GM12874 (cell line): ENCODE results near the gene BPIFA1.

Experiments used
- TF ChIP-seq, protein P1 (sequence below): IDR thresholded peaks from 2 replicates; pipeline ENCODE4 v1.5.1; 2011; ENCODE audit warnings: low read depth, mild to moderate bottlenecking, control low read depth, low read length, moderate library complexity; ENCODE audit not compliant: insufficient read depth

The BPIFA1 gene

DNA sequence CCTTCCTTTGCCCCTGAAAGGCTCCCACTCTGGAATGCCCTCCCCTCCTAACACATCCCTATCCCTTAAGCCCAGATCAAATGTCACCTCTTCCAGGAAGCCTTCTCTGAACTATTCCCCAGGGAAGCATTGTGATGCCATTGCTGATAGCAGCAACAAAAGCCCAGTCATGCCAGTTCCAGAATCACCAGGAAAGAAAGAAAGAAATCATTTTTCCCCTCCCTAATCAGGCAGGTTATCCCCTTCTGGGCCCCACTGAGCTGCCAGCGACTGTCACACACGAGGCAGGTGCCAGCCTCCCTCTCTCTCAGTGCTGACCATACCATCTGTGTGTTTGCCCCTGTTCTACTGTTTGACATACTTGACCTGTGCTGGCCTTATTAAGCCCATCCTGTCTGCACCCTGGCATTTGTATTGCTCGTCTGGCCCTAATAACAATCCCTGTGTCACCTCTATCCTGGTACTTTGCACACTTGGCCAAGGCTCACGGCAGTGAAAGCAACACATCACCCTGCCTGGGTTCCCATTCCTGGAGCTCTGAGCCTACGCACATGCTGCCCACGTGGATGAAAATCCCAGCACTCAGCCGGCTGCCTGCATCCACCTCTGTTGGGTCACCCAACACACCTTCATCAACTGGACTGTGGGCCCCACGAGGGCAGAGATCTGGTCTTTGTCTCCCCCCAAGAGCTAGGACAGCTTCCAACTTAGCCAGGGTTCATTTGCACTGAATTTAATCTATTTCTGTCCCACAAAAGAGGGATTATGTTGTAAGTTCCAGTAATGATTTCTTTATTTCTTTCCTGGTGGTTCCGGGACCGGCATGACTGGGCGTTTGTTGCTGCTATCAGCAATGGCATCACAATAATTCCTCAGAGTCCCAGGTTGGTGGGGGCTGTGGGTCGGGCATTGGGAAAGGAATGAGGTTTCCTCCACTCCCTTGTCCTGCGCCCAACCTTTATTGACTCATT lies 42.0 kb downstream of the BPIFA1 start:
- TF ChIP-seq, protein P1, sequence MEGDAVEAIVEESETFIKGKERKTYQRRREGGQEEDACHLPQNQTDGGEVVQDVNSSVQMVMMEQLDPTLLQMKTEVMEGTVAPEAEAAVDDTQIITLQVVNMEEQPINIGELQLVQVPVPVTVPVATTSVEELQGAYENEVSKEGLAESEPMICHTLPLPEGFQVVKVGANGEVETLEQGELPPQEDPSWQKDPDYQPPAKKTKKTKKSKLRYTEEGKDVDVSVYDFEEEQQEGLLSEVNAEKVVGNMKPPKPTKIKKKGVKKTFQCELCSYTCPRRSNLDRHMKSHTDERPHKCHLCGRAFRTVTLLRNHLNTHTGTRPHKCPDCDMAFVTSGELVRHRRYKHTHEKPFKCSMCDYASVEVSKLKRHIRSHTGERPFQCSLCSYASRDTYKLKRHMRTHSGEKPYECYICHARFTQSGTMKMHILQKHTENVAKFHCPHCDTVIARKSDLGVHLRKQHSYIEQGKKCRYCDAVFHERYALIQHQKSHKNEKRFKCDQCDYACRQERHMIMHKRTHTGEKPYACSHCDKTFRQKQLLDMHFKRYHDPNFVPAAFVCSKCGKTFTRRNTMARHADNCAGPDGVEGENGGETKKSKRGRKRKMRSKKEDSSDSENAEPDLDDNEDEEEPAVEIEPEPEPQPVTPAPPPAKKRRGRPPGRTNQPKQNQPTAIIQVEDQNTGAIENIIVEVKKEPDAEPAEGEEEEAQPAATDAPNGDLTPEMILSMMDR, result no peak

DNA sequence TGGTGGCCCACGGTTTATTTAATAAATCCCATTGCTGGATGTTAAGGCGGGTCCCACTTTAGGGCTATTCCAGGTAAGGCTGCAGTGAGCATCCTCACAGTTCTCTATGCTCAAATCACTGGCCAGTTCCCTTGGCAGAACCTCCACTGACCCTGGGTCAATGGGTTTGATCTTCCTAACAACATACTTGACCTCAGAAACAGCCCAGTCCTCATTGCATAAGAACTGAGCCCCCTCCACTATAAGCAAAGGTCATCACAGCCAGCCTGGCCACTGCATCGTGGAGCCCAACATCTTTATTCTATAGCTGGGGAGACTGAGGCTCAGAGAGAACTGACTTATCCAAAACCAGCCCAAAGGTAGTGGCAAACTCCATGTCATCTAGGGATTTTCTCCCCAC lies 42.9 kb downstream of the BPIFA1 start:
- TF ChIP-seq, protein P1, result no peak

DNA sequence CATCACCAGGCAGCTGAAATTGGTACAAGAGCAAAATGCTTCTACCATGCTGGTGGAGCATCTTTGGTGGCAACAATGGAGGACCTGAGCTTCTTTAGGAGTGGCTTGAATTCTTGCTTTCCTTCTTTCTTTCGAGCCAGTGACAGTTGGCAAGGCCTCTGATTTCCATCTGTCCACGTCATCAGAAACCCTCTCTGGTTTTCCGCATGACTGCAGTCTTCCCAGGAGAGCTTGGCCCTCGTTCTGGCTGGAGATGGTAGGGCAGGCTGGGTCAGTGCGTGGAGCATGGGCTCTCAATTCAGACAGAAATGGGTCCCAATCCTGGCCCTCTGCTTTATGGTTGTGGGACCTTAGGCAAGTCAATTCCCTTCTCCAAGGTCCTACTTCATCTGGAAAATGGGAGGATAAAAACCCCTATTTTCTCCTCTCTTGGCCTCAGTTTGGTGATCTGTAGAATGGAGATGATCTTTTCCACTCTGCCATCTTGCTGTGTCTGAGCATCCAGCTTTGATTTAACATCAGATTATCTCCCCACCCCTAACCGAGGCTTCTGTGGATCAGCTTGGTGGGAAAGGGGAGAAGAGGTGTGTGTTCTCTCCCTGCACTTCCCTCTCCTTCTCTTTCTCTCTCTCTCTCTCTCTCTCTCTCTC lies 43.6 kb downstream of the BPIFA1 start:
- TF ChIP-seq, protein P1, result no peak

DNA sequence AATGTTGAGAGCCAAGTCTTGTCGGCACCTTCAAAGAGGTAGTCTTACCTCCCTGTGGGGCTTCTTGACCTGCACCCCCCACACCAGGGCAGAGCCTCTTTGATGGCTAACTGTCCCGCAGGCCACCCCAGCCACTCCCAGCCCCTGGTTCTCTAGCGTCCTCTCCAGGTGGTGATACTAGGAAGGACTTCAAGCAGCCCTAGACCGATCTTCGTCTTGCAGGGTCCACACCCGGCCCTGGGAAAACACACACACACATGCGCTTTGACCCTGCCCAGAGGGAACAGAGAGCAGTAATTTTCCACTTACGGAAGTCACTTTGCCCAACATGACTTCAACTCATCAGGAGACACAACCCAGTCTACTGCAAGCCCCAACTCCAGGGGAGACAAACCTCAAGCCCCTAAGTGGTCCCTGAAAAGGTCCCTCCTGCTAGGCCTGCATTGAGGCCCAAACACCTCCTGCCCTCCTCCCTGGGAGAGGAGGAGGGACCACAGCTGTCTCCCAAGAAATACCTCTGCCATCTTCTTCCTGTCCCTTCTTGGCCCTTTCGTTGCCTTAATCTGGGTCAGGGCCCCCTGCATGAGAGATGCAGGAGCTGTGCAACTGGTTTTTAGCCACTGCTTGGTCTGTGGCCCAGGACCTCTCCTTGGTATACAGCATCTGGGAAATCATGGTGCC lies 44.3 kb downstream of the BPIFA1 start:
- TF ChIP-seq, protein P1, result no peak

DNA sequence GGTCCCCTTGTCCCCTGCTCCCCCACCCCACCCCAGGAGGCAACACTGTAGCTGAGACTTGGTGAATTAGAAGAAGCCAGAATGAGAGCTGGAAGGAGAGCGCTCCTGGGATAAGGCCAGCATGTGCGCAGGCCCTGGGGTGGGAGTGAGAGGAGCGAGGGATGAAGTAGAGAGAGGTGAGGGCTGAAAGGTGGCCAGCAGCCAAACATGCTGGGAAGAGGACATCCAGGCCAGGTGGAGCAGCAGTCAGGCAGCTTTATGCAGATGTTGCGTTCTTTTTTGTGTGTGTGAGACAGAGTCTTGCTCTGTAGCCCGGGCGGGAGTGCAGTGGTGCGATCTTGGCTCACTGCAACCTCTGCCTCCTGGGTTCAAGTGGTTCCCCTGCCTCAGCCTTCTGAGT lies 45.0 kb downstream of the BPIFA1 start:
- TF ChIP-seq, protein P1, result no peak

DNA sequence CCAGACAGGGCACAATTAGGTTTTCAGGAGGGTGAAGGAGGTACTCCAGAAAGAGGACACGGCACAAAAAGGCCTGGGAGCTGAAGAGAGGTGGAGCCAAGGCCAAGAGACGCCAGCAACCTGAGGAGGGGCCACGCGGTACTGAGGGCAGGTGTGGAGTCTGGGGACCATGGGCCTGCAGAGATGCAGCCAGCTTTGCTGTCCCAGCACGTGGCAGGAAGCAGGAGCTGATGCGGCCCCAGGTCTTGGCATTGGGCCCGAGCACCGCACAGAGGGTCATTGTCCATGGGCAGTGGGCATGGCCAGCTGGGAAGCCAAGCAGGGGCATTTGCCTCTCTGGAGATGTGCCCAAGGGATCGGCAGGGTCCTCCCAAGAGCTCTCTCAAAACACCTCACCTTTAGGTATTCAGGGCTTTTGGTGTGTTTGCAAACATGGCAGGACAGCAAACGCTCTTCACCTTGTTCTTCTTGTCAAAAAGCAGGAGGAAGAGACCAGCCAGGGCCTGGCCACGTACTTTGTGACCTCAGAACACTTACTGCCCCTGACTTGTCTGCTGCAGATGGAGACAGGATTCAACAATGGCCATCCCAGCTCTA lies 45.9 kb downstream of the BPIFA1 start:
- TF ChIP-seq, protein P1, result no peak

DNA sequence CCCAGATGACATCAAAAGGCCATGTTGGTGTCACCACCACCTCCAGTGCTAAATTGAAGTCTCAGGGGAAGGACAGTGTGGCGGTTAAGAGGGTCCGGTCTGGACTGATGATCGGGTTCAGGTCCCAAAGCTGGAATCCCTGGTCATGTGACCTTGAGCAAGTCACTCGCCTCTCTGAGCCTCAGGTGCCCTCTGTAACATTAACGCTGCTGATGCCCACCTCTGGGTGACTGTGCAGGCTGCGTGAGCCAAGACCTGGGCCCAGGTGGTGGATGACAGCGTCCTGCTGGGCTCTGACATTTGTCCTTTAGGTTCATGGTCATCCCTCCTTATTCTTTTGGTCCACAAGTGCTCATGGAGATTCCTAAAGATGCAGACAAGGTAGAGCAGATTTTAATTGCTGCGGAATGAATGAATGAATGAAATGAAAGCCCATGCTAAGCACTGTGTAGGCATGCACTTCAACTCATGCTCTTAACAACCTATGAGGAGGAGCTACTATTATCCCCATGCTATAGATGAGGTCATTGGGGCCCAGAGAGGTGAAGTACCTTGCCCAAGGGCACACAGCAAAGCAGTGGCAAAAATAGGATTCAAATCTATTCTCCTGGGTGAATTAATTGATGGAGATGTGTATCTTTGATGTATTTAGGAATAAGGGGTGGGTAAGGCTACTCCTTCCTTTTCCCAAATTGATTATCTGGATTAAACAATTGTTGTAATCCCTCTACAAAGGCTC lies 46.6 kb downstream of the BPIFA1 start:
- TF ChIP-seq, protein P1, result no peak
